ENCODE measurements around the gene KCNK4. TPM values are rescaled to one million over a fixed set of nuclear protein-coding genes. Genes with fewer than 3 reads are reported as not detected.

KCNK4 gene
- total RNA-seq, 4 donors from 2014 or later, result not detected

DNA sequence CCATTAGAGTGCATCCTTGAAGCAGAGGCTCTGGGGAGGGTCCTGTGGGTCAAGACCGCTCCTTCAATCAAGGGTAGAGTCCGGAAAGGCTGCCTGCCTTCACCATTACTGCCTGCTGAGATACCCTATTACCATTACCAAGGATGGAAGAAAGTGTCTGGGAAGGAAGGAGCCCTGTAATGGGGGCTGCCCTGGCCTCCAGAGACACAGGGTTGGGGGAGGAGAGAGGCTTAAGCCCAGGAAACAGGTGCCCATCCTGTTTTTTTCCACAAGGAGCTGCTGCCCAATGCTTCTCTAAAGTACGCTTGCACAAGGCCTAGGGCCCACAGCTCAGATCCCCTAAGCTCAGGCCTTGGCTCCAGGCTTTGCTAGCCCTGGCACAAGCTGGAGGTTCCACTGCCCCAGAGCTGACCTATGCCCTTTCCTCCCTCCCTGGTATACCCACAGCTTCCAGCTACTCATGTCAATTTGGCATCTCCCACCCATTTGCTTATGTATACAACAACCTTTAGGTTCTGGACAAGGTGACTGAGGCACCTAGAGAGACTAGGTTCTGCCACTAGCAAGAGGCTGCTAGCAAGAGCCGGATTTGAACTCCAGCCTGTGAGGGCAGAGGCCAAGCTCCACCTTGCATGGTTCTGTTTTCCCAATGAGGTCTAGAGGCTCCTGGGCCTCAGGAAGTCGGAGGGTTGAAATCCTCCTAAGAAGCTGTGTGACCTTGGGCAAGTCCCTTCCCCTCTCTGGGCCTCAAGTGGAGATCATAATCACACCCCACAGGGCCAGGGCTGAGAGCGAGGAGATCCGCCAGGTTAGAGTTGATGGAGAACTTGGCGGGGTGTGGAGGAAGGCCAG is 41.3 kb upstream of the KCNK4 start:
- no peak for ATAC-seq (ENCODE audit: low FRiP score)
- no peak for DNase-seq (ENCODE audit: low spot score)
- TF ChIP-seq, protein P1, sequence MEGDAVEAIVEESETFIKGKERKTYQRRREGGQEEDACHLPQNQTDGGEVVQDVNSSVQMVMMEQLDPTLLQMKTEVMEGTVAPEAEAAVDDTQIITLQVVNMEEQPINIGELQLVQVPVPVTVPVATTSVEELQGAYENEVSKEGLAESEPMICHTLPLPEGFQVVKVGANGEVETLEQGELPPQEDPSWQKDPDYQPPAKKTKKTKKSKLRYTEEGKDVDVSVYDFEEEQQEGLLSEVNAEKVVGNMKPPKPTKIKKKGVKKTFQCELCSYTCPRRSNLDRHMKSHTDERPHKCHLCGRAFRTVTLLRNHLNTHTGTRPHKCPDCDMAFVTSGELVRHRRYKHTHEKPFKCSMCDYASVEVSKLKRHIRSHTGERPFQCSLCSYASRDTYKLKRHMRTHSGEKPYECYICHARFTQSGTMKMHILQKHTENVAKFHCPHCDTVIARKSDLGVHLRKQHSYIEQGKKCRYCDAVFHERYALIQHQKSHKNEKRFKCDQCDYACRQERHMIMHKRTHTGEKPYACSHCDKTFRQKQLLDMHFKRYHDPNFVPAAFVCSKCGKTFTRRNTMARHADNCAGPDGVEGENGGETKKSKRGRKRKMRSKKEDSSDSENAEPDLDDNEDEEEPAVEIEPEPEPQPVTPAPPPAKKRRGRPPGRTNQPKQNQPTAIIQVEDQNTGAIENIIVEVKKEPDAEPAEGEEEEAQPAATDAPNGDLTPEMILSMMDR (IDR thresholded peaks at IDR 0.05), result no peak

DNA sequence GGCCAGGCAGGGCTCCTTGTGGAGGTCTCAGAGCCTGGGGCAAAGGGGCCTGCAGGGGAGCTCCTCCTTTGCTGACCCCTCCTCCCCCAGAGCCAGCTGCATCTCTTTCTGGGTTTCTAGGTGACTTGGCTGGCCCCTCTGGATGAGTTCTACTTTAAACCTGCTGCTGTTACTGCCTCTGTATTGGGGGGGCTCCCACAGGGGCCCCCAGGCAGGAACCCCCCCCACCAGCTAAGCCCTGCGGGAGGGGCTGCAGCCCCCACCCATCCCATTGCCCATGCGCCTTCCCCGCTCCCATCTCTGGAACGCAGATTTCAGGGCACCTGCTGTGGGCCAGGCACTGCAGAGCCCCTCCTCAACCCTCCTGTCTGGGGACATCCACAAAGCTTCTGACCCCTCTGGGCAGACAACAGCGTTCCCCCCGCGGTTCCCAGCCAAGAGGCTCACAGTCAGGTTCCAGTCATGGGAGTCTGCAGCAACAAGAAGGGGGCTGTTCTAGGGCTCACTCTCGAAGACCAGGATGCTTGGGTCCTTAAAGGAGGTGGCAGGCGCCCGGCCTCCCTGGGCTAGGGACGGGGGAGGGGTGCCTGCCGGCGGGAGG is 40.6 kb upstream of the KCNK4 start:
- DNase-seq (ENCODE audit: low spot score), result no peak
- ATAC-seq (ENCODE audit: low FRiP score), result no peak
- TF ChIP-seq, protein P1 (IDR thresholded peaks at IDR 0.05), result no peak

DNA sequence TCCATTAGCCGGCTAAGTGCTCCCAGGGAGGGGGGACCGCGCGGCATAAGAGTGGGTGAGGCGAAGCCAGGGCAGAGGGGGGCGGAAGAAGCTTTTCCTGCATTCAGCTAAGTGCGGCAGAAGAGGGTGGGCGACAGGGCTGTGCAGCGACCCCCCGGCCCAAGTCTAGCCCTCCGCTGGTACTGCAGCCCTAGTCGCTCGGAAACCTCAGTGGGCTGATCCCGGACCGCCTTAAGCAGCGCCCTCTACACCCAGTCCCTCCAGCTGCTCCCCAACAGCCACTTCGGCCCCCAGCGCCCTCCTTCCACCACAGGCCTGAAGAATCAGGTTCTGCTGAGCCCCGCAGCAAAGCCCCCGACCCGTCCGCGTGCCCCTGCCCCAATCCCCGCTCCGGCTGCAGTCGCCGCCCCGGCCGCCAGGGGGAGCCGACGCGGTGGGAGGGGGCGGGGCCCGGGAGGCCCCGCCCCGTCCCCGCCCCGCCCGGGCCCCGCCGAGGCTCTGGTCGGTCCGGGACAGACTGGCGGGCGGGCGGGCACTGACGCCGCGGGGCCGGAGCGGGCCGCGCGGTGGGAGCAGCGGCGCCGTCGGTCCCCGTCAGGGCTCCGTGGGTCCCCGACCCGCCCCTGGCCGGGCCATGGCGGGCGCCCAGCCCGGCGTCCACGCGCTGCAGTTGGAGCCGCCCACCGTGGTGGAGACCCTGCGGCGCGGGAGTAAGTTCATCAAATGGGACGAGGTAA is 39.9 kb upstream of the KCNK4 start, which contains the start of gene PLCB3:
PLCB3 (plus strand) TSS at position 515 of the 737 bp plus-strand sequence; CDS start at position 635, 120 bp downstream.
- ATAC-seq (ENCODE audit: low FRiP score) (peak; percentile 63), DNase-seq (ENCODE audit: low spot score) (no peak)
- TF ChIP-seq, protein P1 (IDR thresholded peaks at IDR 0.05), result peak in 1 of 3 donors; percentile 75

DNA sequence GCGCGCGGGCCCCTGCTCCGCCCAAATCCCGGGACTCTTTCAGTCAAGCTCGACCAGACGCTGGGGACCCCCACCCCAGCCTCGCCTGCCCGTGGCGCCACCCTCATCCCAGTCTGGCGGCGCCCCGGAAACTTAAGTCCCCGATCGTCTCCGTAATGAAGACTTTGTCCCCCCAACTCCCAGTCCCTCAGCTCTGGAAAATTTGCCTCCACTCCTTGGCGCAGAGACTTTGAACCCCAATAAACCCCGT is 39.4 kb upstream of the KCNK4 start:
- ATAC-seq (ENCODE audit: low FRiP score), result no peak
- TF ChIP-seq, protein P1 (IDR thresholded peaks at IDR 0.05), result no peak

DNA sequence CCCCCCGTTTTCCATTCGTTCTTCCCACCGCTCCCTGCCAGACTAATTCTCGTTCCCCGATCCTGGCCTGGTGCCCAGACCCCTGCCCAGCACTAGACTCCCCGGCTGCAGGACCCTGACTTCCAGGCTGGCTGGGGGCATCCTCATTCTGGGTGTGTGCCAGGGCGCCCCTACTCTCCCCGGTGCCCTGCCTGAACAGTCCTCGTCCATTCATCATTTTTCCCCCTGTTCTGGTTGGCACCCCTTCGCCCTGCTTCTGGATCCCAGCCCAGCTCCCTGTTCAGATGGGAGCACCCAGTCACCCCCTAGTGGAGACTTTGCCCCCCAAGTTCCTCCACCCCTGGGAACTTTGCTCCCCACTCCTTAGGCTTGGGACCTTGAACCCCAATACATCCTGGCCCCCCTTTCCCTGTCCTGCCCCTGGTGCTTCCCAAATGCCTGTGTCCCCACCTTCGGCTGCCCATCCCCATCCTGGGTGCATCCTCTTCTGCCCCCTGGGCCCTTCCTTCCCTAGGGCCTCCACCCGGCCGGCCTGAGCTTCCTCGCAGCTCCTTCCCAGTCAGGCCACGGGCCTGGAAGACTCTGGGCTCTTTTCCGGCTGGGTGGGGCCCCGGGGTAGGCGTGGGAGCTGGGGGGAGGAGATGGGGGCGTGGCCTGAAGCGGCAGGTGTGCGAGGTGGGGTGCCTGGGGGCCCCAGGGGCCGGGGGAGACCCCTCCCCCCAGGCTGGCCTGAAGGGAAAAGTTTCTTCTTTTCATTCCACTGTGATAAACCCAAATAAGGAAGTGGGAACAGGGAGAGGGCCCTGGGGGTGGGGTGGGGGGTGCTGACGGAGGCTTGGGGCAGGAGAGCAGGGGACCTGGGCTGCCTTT is 38.9 kb upstream of the KCNK4 start:
- no peak for DNase-seq (ENCODE audit: low spot score)
- TF ChIP-seq, protein P1 (IDR thresholded peaks at IDR 0.05), result no peak
- no peak for ATAC-seq (ENCODE audit: low FRiP score)

More for the DNA sequence above, 39.4 kb upstream of the KCNK4 start:
- DNase-seq (ENCODE audit: low spot score), result no peak

DNA sequence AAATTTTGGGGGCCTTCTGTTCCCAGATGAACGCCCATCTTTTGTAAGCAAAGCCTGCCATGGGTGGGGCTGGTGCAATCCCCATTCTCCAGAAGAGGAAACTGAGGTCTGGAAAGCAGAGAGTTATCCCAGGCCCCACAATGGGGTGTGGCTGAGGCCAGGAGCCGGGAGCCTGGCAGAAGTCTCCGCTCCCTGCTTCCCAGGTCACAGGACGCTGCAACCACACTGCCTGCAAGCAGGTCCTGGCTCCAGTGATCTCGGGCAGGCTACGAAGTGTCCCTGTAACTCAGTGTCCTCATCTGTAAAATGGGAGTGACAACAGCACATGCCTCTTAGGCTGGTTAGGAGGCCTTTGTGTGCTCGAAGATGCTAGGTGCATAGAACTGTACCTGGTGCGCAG is 38.1 kb upstream of the KCNK4 start:
- TF ChIP-seq, protein P1 (IDR thresholded peaks at IDR 0.05), result no peak

More for the DNA sequence above, 38.1 kb upstream of the KCNK4 start:
- no peak for ATAC-seq (ENCODE audit: low FRiP score)
- DNase-seq (ENCODE audit: low spot score), result no peak
